ENCODE results near the gene TKT.

Gene TKT

DNA sequence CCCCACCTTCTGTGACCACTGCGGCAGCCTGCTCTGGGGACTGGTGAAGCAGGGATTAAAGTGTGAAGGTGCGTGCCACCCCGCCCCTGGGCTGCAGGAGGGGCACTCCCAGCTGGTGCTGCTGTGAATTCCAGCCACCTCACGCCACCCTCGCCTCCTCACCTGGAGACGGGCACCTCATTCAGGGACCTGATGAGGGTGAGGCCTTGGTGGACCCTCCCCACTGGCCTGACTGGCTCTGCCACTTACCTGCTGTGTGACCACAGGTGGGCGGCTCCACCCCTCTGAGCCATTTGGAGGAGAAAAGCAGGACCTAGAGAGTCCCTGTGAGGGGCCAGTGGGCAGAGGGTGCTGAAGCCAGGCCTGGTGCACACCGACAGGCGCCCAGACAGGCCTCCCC is 72.3 kb downstream of the TKT start:
- Histone ChIP-seq H3K4me3 (replicated peaks; ENCODE audit: insufficient read depth, low read length) (no peak overlapping the region), H3K27me3 (ENCODE audit: insufficient read depth, poor library complexity, severe bottlenecking) (no peaks in the 10 kb centered on the region), H3K27ac (replicated peaks) (no peak overlapping the region)
- TF ChIP-seq POLR2AphosphoS5 (IDR thresholded peaks at IDR 0.05; ENCODE audit: low read depth) (peak; percentile 30; the same call in 1 of the 2 replicates), CTCF (IDR thresholded peaks at IDR 0.05; ENCODE audit: insufficient read depth, low read length) (no peak), SPI1 (IDR thresholded peaks at IDR 0.05; ENCODE audit: borderline replicate concordance, low read depth) (no peak), REST (IDR thresholded peaks at IDR 0.05; ENCODE audit: insufficient replicate concordance, low read depth) (no peak)
- DNase-seq (ENCODE audit: low read depth in 1 of 2, low spot score in 1 of 2), result no peak

DNA sequence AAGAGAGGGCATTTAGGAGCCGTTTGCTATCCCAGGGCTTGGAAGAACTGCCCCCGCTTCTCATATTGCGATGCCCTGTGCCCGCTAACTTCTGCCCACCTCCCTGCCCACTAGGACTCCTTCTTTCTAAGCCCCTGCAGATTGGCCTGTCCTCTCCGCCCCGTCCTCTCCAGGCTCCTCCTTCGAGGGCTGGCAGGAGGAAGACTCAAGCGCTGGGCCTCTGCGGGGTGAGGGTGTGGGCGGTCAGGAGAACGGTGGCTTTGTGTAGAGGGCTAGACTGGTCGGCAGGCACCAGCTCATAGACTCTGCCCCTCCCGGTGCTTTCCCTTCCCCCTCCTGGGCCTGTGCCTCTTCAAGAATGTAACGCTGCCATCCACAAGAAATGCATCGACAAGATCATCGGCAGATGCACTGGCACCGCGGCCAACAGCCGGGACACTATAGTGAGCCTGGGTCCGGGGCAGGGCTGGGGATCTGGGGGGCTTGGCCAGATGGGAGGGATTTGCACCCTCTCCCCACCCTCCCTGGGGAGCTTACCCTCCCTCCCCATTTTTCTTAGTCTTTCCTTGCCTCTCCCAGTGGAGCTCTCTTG is 73.0 kb downstream of the TKT start:
- DNase-seq (ENCODE audit: low read depth in 1 of 2, low spot score in 1 of 2), result no peak
- H3K4me3 ChIP-seq (replicated peaks; ENCODE audit: insufficient read depth, low read length), result no peak overlapping the region
- TF ChIP-seq SPI1 (IDR thresholded peaks at IDR 0.05; ENCODE audit: borderline replicate concordance, low read depth), result no peak
- no peak for TF ChIP-seq CTCF (IDR thresholded peaks at IDR 0.05; ENCODE audit: insufficient read depth, low read length)
- TF ChIP-seq GABPA (IDR thresholded peaks at IDR 0.05; ENCODE audit: low read depth), result no peak
- no peak for TF ChIP-seq REST (IDR thresholded peaks at IDR 0.05; ENCODE audit: insufficient replicate concordance, low read depth)
- TF ChIP-seq POLR2AphosphoS5 (IDR thresholded peaks at IDR 0.05; ENCODE audit: low read depth), result no peak
- H3K27ac ChIP-seq (replicated peaks), result no peak overlapping the region
- no peaks in the 10 kb centered on the region for H3K27me3 ChIP-seq (ENCODE audit: insufficient read depth, poor library complexity, severe bottlenecking)

DNA sequence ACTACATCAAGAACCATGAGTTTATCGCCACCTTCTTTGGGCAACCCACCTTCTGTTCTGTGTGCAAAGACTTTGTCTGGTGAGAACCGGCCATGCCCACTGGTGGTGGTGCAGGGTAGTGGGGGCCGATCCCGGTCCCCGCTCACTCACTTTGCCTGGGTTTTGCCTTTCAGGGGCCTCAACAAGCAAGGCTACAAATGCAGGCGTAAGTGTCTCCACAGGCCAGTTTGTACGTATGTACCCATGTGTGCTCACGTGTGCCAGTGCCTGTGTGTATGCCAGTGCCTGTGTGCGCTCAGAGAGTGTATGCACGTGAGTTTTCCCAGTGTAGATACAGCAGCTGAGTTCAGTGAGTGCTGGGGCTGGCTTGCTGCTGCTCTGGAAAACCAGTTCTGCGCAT is 74.3 kb downstream of the TKT start:
- H3K27ac ChIP-seq (replicated peaks), result no peak overlapping the region
- DNase-seq (ENCODE audit: low read depth in 1 of 2, low spot score in 1 of 2), result no peak
- H3K27me3 ChIP-seq (ENCODE audit: insufficient read depth, poor library complexity, severe bottlenecking), result no peaks in the 10 kb centered on the region
- H3K4me3 ChIP-seq (replicated peaks; ENCODE audit: insufficient read depth, low read length), result no peak overlapping the region
- TF ChIP-seq POLR2AphosphoS5 (IDR thresholded peaks at IDR 0.05; ENCODE audit: low read depth) (no peak; the same call in 1 of the 2 replicates), CTCF (IDR thresholded peaks at IDR 0.05; ENCODE audit: insufficient read depth, low read length) (no peak), SPI1 (IDR thresholded peaks at IDR 0.05; ENCODE audit: borderline replicate concordance, low read depth) (no peak), REST (IDR thresholded peaks at IDR 0.05; ENCODE audit: insufficient replicate concordance, low read depth) (no peak), GABPA (IDR thresholded peaks at IDR 0.05; ENCODE audit: low read depth) (no peak)

All from HL-60 (cell line).